GM12874 (cell line): Measurements from ENCODE around the gene TIFAB.
A peak's percentile ranks its signal among the peaks of the same experiment; 100 is the strongest.

Source experiments
- CTCF ChIP-seq: IDR thresholded peaks from 2 replicates; pipeline ENCODE4 v1.5.1; 2011; ENCODE audit warnings: low read depth, mild to moderate bottlenecking, control low read depth, low read length, moderate library complexity; ENCODE audit not compliant: insufficient read depth

The TIFAB gene

GRCh38 chr5:135468541-135468940 is 16.4 kb upstream of the TIFAB start:
- TF ChIP-seq CTCF: no peak

- no peak for TF ChIP-seq CTCF
These were observed 15.8 kb upstream of the TIFAB start for GRCh38 chr5:135467871-135468485.

- no peak for TF ChIP-seq CTCF
These were observed 15.0 kb upstream of the TIFAB start for GRCh38 chr5:135467051-135467625.

GRCh38 chr5:135466178-135467050 is 14.3 kb upstream of the TIFAB start:
- peak; percentile 89 for TF ChIP-seq CTCF

GRCh38 chr5:135465391-135466122 is 13.4 kb upstream of the TIFAB start:
- no peak for TF ChIP-seq CTCF

GRCh38 chr5:135462304-135462703 is 10.2 kb upstream of the TIFAB start:
- peak; percentile 54 for TF ChIP-seq CTCF
